ENCODE measurements around the gene ZNF444. TPM values are rescaled to one million over a fixed set of nuclear protein-coding genes. Genes with fewer than 3 reads are reported as not detected.

ZNF444 gene
- total and polyA plus RNA-seq, 2 of the 4 experiments (the other 2 are of a cell fraction), result 2.5 to 20.3 TPM

DNA sequence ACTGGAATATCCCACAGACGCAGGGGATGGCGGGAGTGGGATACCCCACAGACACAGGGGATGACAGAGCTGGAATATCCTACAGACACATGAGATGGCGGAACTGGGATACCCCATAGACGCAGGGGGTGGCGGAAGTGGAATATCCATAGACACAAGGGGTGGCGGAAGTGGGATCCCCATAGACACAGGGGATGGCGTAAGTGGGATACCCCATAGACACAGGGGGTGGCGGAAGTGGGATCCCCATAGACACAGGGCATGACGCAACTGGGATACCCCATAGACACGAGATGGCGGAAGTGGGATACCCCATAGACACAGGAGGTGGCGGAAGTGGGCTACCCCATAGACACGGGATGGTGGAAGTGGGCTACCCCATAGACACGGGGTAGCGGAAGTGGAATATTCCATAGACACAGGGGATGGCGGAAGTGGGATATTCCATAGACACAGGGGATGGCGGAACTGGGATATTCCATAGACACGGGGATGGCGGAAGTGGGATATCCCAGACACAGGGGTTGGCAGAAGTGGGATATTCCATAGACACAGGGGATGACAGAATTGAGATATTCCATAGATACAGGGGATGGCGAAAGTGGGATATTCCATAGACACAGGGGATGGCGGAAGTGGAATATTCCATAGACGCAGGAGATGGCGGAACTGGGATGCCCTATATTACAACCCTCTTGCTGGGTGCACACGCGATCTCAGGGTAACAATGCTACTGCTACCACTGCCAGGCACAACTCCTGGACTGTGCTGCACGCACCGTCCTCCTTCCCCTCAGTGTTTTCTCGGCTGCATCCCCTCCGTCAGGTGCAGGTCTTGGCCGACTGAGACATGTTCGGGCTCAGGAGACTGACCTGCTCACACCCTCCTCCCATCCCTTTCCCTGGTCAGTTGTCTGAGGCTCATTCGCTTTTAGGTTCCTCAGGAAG, 48.1 kb upstream of the ZNF444 start (continued):
- TF ChIP-seq, protein P1, sequence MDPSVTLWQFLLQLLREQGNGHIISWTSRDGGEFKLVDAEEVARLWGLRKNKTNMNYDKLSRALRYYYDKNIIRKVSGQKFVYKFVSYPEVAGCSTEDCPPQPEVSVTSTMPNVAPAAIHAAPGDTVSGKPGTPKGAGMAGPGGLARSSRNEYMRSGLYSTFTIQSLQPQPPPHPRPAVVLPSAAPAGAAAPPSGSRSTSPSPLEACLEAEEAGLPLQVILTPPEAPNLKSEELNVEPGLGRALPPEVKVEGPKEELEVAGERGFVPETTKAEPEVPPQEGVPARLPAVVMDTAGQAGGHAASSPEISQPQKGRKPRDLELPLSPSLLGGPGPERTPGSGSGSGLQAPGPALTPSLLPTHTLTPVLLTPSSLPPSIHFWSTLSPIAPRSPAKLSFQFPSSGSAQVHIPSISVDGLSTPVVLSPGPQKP (IDR thresholded peaks at IDR 0.05; ENCODE audit: borderline replicate concordance, low read depth, low read length), result no peak

DNA sequence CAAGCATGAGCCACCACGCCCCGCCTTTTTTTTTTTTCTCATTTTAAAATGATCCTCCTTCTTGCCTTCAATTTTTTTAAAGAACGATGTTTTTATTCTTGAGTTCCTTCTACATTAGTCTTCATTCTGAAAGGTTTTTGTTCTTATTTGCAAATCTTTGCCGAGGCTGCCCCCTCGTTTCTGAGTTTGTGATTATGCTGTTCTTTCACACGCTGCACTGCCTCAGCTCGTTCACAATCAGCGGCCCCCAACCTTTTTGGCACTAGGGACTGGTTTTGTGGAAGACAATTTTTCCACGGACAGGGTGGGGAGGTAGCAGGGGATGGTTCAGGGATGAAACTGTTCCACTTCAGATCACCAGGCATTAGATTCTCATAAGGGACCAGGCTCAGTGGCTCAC, 46.6 kb upstream of the ZNF444 start:
- Histone ChIP-seq H2AK5ac (ENCODE audit: low read depth, low read length) (no peak overlapping the region), H3K4ac (ENCODE audit: low read depth, low read length) (no peak overlapping the region), H3K14ac (replicated peaks; ENCODE audit: low read depth, low read length) (no peak overlapping the region), H4K8ac (ENCODE audit: low read depth in 2 of 2, low read length in 2 of 2) (no peak overlapping the region), H3K4me3 (ENCODE audit: insufficient read depth, low read depth, low read length) (no peak overlapping the region), H3K36me3 (ENCODE audit: control insufficient read depth, insufficient read depth, low read length) (peaks cover 46% of the 10 kb centered on the region), H4K5ac (ENCODE audit: low read depth, low read length) (no peak overlapping the region), H2BK5ac (ENCODE audit: low read depth, low read length, poor library complexity, severe bottlenecking) (no peak overlapping the region), H3K79me1 (ENCODE audit: low read depth in 1 of 2, low read length in 2 of 2) (peaks cover 23 to 56% of the 10 kb centered on the region in 2 experiments), H3K9me3 (ENCODE audit: control insufficient read depth, insufficient read depth, low read length) (peaks cover 11% of the 10 kb centered on the region), H2AFZ (replicated peaks; ENCODE audit: low read length, poor library complexity) (no peak overlapping the region), H2AK9ac (replicated peaks; ENCODE audit: low read depth, low read length, poor library complexity) (no peak overlapping the region), H3K27ac (ENCODE audit: insufficient read depth, low read length) (no peak overlapping the region), H2BK20ac (ENCODE audit: low read depth, low read length) (no peak overlapping the region), H3K9ac (ENCODE audit: low read depth, low read length) (no peak overlapping the region), H2BK120ac (ENCODE audit: low read depth, low read length) (no peak overlapping the region), H3K4me1 (ENCODE audit: control insufficient read depth, insufficient read depth, low read length) (peaks cover 3% of the 10 kb centered on the region; the same call in 1 of the 2 replicates), H4K91ac (ENCODE audit: insufficient read depth, low read depth, low read length) (no peak overlapping the region), H3K9me1 (ENCODE audit: insufficient read depth, low read length) (no peaks in the 10 kb centered on the region), H3K18ac (ENCODE audit: low read depth, low read length) (no peak overlapping the region), H3K27me3 (ENCODE audit: control insufficient read depth, insufficient read depth, low read length) (no peaks in the 10 kb centered on the region), H4K20me1 (ENCODE audit: insufficient read depth, low read length) (peaks cover 45% of the 10 kb centered on the region), H3K23ac (ENCODE audit: low read depth, low read length) (no peak overlapping the region), H3K4me2 (ENCODE audit: low read depth, low read length) (no peak overlapping the region), H3K56ac (ENCODE audit: extremely low read depth, insufficient read depth, low read length) (no peak overlapping the region), H2BK15ac (ENCODE audit: low read depth, low read length) (no peak overlapping the region)
- ChIA-PET CTCF (no interaction called here), POLR2A (ENCODE audit: unreplicated experiment) (no interaction called here)
- intact Hi-C loops (cut with micrococcal nuclease), result no loop called here
- TF ChIP-seq POLR2A (IDR thresholded peaks at IDR 0.05; ENCODE audit: low read depth, low read length), result no peak
- TF ChIP-seq, protein P2, sequence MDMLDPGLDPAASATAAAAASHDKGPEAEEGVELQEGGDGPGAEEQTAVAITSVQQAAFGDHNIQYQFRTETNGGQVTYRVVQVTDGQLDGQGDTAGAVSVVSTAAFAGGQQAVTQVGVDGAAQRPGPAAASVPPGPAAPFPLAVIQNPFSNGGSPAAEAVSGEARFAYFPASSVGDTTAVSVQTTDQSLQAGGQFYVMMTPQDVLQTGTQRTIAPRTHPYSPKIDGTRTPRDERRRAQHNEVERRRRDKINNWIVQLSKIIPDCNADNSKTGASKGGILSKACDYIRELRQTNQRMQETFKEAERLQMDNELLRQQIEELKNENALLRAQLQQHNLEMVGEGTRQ (IDR thresholded peaks at IDR 0.05; ENCODE audit: low read depth, low read length), result no peak
- TF ChIP-seq RCOR1 (IDR thresholded peaks at IDR 0.05; ENCODE audit: insufficient replicate concordance, low read length), result no peak
- TF ChIP-seq, protein P1 (IDR thresholded peaks at IDR 0.05; ENCODE audit: borderline replicate concordance, low read depth, low read length), result no peak
- TF ChIP-seq MAZ (IDR thresholded peaks at IDR 0.05; ENCODE audit: borderline replicate concordance, low read depth, low read length), result no peak
- in situ Hi-C loops (cut with MboI; ENCODE audit: low sequenced_read_pairs), result no loop called here
- dilution Hi-C loops (cut with HindIII; ENCODE audit: low sequenced_read_pairs, unreplicated experiment), result no loop called here
- no TSS peak for BruUV-seq (replicated peaks)
- 100% methylated on average over 1 of the region's 9 CpGs; no CpG with 5 or more reads in 1 of the 2 experiments for WGBS, 2 experiments (ENCODE audit: extremely low coverage in 2 of 2, insufficient read length in 1 of 2)
- DNase-seq (no peak), ATAC-seq (ENCODE audit: low read depth) (no peak)
